ENCODE measurements around the gene PLAC1. TPM values are rescaled to one million over a fixed set of nuclear protein-coding genes. Genes with fewer than 3 reads are reported as not detected.

Gene PLAC1
- total and polyA plus RNA-seq, 11 donors: 0.62 TPM; not detected in 10

MicroRNA genes within 50 kb of the gene (microRNA counts, 767-probe panel; counts per million panel counts)
- microRNA hsa-miR-424-5p (71.6 to 573 counts per million in 2 donors), microRNA hsa-miR-450a-5p (2,548 to 3,364 counts per million in 2 donors), microRNA hsa-miR-450b-3p (1,472 to 2,112 counts per million in 2 donors), microRNA hsa-miR-450b-5p (1,763 to 2,210 counts per million in 2 donors), microRNA hsa-miR-503 (1,825 to 2,353 counts per million in 2 donors), microRNA hsa-miR-542-3p (1,614 to 2,282 counts per million in 2 donors), microRNA hsa-miR-542-5p (1,798 to 2,786 counts per million in 2 donors)

Small RNAs within 50 kb of the gene (microRNA-seq; reads per million reads assigned to microRNA genes)
- gene MIR424 (1,539 to 10,569 (median 5,610) reads per million in 4 donors), gene MIR450A1 (3.3 to 15.0 (median 10.8) reads per million in 4 donors), gene MIR450A2 (6.6 to 23.9 (median 14.6) reads per million in 4 donors), gene MIR450B (0.77 to 3.8 (median 2.5) reads per million in 4 donors), gene MIR503 (32.2 to 110 (median 46.6) reads per million in 4 donors), gene MIR542 (63.0 to 185 (median 110) reads per million in 4 donors)

Other genes with a start within 250 kb of the PLAC1 start
- gene HPRT1, start 198.3 kb downstream of the PLAC1 start, total RNA-seq: 10 to 100 TPM in 8 of 9 donors, 1 to 10 TPM in 1; 9.2 to 29.5 (median 25.6) TPM
- 10 to 100 TPM; 25.8 to 35.1 TPM for gene HPRT1, start 198.3 kb downstream of the PLAC1 start, polyA plus RNA-seq
- 10 to 100 TPM in 8 of 9 donors, 1 to 10 TPM in 1; 6.9 to 19.4 (median 13.5) TPM for gene PABIR2, start 138.7 kb upstream of the PLAC1 start, total RNA-seq
- 10 to 100 TPM in 1 of 2 donors, 1 to 10 TPM in 1; 9.7 to 16.5 TPM for gene PABIR2, start 138.7 kb upstream of the PLAC1 start, polyA plus RNA-seq